HG03025 (cell line): ENCODE results near the gene TBC1D23.
"Not testable (repeated sequence)": the region's sequence is repeated elsewhere in the genome, so short reads cannot be mapped to it uniquely, and the experiment has no call there.

Source experiments
- ATAC-seq: cut with Tn5 transposase; IDR thresholded peaks from one replicate; pipeline ENCODE4 v1.9.1; 2021; ENCODE audit warnings: mild to moderate bottlenecking, moderate library complexity; ENCODE audit not compliant: unreplicated experiment, low FRiP score

Gene TBC1D23

DNA sequence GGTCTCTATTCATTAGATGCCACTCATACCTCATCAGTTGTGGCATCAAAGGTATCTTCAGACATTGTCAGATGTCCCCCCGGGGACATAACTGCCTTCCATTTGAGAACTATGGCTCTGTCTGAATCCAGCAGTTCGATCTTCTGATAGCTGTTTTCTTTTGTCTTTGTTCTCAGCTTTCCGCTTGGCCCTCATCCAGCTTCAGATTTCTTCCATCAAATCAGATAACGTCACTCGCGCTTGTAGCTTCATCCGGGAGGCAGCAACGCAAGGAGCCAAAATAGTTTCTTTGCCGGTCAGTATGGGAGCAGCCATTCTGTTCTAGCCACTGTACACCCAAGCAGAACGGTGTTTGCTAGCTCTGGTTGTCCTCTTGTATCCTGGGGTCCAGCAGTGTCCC, 78.1 kb downstream of the TBC1D23 start:
- no peak for ATAC-seq

DNA sequence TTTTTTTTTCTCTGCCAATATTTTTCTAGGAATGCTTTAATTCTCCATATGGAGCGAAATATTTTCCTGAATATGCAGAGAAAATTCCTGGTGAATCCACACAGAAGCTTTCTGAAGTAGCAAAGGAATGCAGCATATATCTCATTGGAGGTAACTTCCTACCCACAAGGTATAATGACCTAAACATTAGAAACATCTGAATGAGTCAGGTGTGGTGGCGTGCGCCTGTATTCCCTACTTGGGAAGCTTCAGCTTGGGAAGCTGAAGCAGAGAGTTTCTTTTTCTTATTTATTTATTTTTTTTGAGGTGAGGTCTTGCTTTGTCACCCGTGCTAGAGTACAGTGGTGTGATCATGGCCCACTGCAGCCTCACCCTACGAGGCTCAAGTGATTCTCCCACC, 79.0 kb downstream of the TBC1D23 start:
- ATAC-seq = no peak

DNA sequence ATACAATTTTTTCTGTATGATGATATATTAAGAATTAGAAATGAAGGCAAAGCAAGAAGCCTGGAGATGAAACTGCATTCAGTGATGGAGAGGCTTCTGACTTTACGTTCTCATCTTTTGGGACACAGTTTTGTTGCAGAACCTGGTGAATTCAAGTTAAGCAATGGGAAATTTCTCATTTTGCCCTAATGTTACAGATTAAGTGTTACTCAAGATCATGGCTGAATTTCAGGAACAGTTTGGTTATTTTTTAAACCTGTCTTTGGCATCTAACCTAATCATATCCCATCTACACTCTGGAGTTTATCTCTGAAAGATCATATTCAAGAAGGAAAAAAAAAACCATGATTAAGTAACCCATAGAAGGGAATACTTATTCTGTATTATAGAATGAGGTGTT, 79.7 kb downstream of the TBC1D23 start:
- no peak for ATAC-seq

DNA sequence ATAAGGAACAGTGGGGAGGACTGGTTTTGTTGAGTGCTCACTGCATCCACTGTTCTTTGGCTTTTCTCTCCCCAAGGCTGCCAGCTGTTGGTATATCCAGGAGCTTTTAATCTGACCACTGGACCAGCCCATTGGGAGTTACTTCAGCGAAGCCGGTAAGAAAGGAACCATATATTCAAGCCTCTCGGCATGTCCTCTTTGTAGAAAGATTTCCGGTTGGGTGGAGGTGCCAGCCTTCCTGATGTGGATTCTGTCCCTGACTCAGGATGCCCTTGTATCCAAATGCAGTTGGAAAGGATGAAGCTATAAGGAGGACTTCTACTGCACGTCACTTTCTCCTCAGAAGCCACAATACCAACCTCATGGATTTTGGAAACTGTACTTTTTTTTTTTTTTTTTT, 87.9 kb downstream of the TBC1D23 start:
- no peak for ATAC-seq

DNA sequence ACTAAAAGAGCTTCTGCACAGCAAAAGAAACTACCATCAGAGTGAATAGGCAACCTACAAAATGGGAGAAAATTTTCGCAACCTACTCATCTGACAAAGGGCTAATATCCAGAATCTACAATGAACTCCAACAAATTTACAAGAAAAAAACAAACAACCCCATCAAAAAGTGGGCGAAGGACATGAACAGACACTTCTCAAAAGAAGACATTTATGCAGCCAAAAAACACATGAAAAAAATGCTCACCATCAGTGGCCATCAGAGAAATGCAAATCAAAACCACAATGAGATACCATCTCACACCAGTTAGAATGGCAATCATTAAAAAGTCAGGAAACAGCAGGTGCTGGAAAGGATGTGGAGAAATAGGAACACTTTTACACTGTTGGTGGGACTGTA, 91.0 kb downstream of the TBC1D23 start:
- ATAC-seq = not testable (repeated sequence)

DNA sequence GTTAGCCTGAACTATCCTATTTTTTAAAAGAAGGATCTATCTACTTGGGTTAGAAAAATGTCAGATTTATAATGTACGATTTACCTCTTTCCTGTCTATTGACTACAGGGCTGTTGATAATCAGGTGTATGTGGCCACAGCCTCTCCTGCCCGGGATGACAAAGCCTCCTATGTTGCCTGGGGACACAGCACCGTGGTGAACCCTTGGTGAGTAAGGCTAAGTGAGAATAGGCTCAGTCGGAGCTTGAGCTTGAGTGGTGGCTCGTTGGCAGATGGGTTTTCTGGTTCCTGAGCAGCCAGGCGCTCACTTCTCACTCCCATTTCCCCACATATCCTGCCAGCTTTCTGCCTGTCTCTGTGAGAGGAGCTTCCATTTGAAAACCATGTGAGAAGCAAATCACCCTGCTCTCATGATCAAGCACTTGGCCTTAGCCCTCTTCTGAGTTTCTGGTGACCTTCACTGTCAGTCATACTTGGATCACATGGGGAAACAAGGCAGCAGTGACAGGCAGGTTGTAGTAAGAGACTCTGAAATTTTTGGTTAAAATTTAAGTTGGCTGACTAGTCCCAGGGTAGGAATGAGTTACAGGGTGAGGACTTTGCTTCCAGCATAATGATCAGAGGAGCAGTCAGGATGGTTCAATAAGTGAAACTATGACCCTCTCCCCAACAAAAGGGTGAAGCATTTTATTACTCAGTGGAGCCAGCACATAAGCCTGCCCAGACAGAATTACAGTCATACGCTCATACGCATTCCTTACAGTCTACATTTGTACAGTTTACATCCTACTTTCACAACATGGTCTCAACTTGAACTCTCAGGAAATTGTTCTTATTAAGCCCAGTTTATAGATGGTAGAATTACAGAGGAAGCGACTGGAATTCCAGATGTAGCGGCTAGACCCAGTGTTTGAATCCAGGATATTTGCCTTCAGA, 91.8 kb downstream of the TBC1D23 start:
- no peak for ATAC-seq

DNA sequence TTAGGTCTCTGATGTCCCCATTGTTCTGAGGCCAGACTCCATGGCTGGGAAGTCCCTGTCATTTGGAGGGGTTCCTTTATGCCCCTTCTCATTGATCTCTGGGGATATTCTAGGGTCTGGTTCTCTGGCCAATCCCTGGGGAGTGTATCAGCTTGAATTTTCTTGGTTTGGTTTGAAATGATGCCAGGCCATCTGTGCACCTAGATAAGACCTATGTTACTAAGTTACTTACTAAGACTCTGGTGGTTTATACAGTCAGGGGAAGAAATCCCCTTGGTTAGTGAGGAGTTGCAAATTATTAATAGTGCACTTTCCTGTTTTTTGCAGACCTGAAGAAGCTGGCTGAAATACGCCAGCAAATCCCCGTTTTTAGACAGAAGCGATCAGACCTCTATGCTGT, 94.1 kb downstream of the TBC1D23 start:
- ATAC-seq = no peak

DNA sequence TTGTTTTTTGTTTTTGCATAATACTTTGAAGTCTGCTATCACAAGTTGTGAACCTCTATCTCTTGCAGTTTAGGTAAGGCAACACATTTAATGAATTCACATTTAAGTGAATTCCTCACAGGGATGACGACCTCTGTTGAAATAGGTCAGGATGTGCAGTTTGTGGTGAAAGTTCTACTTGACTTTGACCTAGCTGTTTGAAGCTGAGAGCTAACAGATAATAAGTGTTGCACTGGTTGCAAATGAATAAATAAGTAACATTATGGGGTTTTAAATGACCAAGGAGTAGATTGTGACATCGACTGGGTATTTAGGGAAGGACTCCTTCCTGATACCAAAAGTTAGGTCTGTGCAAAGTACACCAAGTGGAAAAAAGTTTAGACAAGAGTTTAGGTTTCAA, 97.6 kb downstream of the TBC1D23 start:
- no peak for ATAC-seq

DNA sequence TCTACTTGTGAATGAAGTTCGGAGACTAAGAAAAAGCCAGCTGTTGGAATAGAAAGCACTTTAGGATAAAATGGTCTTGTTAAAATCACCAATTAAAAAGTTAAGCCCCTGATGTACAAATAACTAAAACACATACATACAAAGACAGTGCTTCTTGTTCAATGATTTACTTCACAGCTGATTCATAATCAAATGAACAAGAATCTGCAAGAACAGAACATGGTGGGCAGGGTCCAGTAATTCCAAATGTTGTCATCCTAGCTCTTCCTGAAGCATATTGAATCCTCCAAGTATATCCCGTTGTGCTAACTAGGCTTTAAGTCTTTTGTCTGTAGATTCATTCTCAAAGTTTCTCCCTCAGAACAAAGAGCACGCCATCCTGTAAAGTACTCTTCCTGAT, 98.2 kb downstream of the TBC1D23 start:
- no peak for ATAC-seq

DNA sequence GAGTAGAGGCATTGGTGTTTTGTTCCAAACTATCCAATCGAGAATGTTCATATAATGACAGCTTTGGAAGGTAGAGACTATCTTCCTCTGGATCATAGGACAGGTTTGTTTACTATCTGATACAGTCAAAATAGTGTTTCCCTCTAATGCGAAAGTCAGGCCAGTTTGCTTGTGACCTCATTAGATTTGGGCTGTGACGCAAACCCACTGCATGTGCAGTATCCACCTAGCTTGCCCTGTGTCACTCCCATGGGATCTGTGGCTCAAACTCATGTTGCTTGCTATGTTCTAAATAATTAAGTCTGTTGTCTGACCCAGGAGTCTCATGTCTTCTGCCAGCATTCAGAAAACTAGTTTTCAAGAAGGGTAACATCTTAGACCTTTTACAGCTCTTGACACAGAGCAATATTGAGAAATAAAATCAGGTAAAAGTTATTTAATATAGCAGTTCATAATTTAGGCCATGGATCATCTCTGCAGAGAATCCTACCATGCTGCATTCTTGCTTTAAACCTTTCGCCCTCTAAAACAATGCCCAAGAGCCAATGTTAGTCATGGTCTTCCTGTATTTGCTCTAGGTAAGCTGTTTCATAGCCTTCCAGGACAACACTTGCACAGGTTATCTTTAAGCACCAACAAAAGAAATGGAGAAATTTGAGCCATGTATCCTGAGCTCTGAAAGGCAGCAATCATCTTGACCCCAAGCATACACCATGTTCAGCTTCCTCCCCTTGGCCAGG, 100.1 kb downstream of the TBC1D23 start:
- no peak for ATAC-seq

DNA sequence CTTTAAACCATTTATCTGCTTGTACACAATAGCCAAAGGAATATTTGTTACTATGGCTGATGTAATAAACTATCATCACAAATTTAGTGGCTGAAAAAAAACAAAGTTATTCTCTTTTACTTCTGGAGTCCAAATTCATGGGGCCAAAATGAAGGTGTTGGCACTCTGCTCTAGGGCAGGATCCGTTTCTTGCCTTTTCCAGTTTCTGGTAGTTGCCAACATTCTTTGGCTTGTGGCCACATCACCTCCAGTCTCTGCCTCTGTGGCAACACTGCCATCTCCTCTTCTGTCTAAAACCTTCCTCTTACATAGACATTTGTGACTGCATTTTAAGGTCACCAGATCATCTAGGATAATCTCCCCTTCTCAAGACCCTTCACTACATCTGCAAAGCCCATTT, 101.1 kb downstream of the TBC1D23 start:
- no peak for ATAC-seq

DNA sequence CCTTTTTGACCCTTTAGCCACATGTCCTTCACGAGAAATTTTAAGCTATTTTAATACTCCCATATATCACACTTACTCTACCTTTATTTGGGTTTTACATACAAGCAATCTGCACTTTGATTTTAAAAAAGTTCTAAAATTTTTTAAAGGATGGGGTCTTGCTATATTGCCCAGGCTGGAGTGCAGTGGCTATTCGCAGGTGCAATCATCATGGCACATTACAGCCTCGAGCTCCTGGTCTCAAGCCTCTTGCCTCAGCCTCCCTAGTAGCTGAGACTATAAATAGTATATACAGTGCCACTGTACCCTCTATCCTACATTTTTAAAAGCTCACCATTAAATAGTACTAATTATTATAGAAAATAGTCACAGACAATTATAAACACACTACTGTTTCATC, 103.6 kb downstream of the TBC1D23 start:
- no peak for ATAC-seq

DNA sequence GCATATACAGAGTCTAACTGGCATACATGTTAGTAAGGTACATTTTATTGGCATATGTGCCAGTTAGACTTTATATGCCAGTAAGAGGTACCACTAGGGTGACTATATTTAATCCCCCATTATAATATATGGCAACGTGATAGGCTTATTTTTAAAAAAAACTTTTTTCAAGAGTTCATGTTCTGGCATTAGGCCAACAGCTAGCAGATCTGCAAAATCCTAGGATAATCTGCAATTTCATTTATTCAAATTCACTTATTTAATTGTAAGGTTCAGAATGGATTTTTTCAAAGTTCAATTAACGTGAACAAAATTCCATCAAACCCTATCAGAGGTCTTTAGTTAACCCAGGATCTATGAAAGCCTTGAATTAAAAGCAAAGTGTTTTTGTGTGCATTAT, 105.6 kb downstream of the TBC1D23 start:
- no peak for ATAC-seq

DNA sequence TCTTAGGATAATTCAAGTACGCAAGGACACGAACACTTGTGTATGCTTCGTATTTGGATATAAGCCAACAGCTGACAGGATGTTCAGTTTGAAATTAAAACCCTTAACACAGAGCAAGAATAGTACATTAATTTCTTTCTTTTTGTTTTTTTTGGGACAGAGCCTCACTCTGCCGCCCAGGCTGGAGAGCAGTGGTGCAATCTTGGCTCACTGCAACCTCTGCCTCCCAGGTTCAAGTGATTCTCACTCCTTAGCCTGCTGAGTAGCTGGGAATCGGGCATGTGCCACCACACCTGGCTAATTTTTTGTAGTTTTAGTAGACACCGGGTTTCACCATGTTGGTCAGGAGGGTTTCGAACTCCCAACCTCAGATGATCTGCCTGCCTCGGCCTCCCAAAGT, 107.6 kb downstream of the TBC1D23 start:
- no peak for ATAC-seq

DNA sequence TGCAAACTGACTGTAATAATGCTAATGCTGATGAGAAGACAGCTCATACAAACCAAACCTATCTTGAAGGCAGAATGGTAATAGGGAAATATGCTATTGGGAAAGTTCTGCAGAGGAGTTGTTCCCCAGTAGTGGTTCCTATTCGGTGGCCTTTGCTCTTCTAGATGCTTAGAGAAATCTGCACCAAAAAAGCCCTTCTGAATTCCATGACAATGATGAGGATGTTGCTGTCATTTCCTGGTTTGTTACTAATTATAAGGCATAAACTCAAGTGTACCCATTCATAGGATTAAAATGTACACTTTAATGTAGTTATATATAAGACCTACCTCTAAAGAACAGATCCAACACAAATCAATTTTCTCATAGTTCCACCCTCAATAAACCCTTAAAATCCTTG, 110.0 kb downstream of the TBC1D23 start:
- no peak for ATAC-seq

DNA sequence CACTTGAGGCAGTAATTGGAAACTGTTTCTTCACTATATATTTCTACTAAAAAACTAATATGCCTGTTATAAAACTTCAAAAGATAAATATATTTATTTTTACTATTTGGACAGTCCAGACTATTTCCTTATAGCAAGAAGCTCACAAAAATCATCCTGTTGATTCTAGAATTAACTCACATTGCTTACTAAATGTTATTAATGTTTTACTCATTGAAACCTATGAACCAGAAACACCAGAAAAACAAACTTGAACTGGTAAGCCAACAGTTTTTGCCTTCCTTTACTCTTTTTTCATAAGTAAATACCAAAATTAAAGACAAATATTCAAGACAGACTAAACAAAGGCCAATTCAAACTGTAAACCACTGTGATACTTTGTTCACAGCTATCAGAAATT, 113.7 kb downstream of the TBC1D23 start:
- no peak for ATAC-seq
